Smooth muscle cell (in vitro differentiated cells): ENCODE measurements around the gene LCLAT1. TPM values are rescaled to one million over a fixed set of nuclear protein-coding genes. Genes with fewer than 3 reads are reported as not detected.

ENCODE experiments used
- DNase-seq: peaks from one replicate; lab custom pipeline; 2025; ENCODE audit not compliant: unreplicated experiment; lab: John Stamatoyannopoulos, UW
- H2AFZ ChIP-seq: fragments of 200-600 bp; sonication (generic); 2 replicates; pipeline ENCODE4 v1.6.0; 2016; ENCODE audit warnings: antibody characterized with exemption, low read depth, mild to moderate bottlenecking
- H3F3A ChIP-seq: fragments of 200-600 bp; sonication (generic); 2 replicates; pipeline ENCODE4 v1.6.0; 2017; ENCODE audit warnings: antibody characterized with exemption, low read depth
- H3K27ac ChIP-seq: fragments of 200-600 bp; sonication (generic); 2 replicates; pipeline ENCODE4 v1.5.1; 2016; ENCODE audit warnings: low read depth, mild to moderate bottlenecking
- H3K27me3 ChIP-seq: fragments of 200-600 bp; sonication (generic); 2 replicates; pipeline ENCODE4 v1.6.1; 2016; ENCODE audit warnings: low read depth, mild to moderate bottlenecking
- H3K36me3 ChIP-seq: fragments of 200-600 bp; sonication (generic); 2 replicates; pipeline ENCODE4 v1.5.1; 2016; ENCODE audit warnings: low read depth
- H3K4me1 ChIP-seq: fragments of 200-600 bp; sonication (generic); 2 replicates; pipeline ENCODE4 v1.5.1; 2016; ENCODE audit warnings: low read depth
- H3K4me2 ChIP-seq: fragments of 200-600 bp; sonication (generic); 2 replicates; pipeline ENCODE4 v1.6.0; 2016; ENCODE audit warnings: mild to moderate bottlenecking
- H3K4me3 ChIP-seq: fragments of 200-600 bp; sonication (generic); 2 replicates; pipeline ENCODE4 v1.5.1; 2016; ENCODE audit warnings: mild to moderate bottlenecking
- H3K79me2 ChIP-seq: fragments of 200-600 bp; sonication (generic); 2 replicates; pipeline ENCODE4 v1.6.0; 2016; ENCODE audit warnings: low read depth, mild to moderate bottlenecking
- H3K9ac ChIP-seq: fragments of 200-600 bp; sonication (generic); 2 replicates; pipeline ENCODE4 v1.6.0; 2016; ENCODE audit warnings: low read depth
- H3K9me3 ChIP-seq: fragments of 200-600 bp; sonication (generic); replicated peaks from 2 replicates; pipeline ENCODE4 v1.5.1; 2016; ENCODE audit warnings: low read depth
- H4K20me1 ChIP-seq: fragments of 200-600 bp; sonication (generic); 2 replicates; pipeline ENCODE4 v1.6.0; 2016; ENCODE audit warnings: low read depth
- WGBS: methylation state at CpG from one replicate; pipeline ENCODE4 v1.1.7; 2016; ENCODE audit warnings: low lambda C conversion rate; 5-methylcytosine and 5-hydroxymethylcytosine counted together
- polyA plus RNA-seq: library from polyadenylated mRNA; unstranded; fragments of >200 nt; fragmentation: Nextera tagmentation; extraction: Ambion mirVana; gene quantifications from 2 replicates; pipeline ENCODE4 v1.2.1, GENCODE V29; 2016
- total RNA-seq: library from RNA; depleted of rRNA; stranded (reverse); fragments of >200 nt; gene quantifications from 2 replicates; pipeline ENCODE4 v1.2.3, GENCODE V29; 2014
- TF ChIP-seq, protein P1 (sequence below): fragments of 200-600 bp; sonication (generic); IDR thresholded peaks from 2 replicates; pipeline ENCODE4 v1.5.1; 2017; ENCODE audit warnings: borderline replicate concordance, mild to moderate bottlenecking, antibody characterized with exemption; ENCODE audit not compliant: insufficient read depth, poor library complexity, severe bottlenecking

The LCLAT1 gene
- total and polyA plus RNA-seq, 2 experiments from 2014 or later = 2.6 to 11.7 TPM

DNA sequence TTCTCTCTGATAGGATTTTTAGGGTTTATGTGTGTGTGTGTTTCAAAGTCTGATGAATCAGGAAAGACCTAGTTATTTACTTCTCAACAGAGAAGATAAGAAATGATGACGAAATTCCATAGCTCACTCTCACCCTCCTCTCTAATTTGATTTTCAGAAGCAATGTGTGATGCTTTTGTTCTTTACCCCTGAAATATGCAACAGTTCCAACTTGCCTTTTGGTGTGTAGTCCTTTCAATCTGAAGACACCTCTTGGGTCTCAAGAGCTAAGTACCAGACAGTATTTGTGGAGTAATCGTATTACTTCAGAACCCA is 18.7 kb upstream of the LCLAT1 start:
- H4K20me1 ChIP-seq = no peaks in the 10 kb centered on the region

DNA sequence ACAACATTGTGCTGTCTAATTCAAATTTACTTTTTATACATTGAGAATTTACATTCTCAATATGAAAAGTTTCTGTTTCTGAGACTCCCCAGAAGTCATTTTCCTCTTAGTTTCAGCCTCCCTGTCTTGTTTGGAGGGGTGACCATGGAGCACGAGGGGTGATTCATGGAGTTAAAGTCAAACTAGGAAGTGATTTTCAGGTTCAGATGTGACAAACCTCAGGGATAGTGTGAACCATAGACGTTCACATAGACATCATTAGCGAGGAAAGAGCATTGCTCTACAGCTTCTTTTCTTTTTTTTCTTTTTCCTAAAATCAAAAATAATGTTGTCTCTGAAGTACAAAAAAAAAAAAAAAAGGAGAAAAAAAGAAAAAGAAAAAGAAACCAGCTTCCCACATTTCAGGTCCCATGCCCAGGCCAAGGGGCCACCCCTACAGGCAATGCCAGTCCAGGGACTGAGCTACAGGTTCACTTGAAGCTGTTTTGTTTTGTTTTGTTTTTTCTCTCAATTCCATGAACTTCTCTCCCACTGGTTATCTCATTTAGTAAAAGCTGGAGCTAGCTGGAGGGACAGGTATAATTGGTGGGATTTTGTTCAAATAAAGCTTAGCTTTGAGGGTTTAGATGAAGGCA is 18.1 kb upstream of the LCLAT1 start:
- H3K4me3 ChIP-seq = no peak overlapping the region
- H3K79me2 ChIP-seq = no peaks in the 10 kb centered on the region
- H3K4me1 ChIP-seq = no peaks in the 10 kb centered on the region
- H2AFZ ChIP-seq = no peak overlapping the region
- WGBS = 82% methylated on average over 3 of the region's 3 CpGs
- DNase-seq = no peak
- no peaks in the 10 kb centered on the region for H3F3A ChIP-seq
- no peaks in the 10 kb centered on the region for H3K27me3 ChIP-seq
- H3K9ac ChIP-seq = no peak overlapping the region
- H4K20me1 ChIP-seq = no peaks in the 10 kb centered on the region
- H3K4me2 ChIP-seq = no peak overlapping the region
- TF ChIP-seq, protein P1, sequence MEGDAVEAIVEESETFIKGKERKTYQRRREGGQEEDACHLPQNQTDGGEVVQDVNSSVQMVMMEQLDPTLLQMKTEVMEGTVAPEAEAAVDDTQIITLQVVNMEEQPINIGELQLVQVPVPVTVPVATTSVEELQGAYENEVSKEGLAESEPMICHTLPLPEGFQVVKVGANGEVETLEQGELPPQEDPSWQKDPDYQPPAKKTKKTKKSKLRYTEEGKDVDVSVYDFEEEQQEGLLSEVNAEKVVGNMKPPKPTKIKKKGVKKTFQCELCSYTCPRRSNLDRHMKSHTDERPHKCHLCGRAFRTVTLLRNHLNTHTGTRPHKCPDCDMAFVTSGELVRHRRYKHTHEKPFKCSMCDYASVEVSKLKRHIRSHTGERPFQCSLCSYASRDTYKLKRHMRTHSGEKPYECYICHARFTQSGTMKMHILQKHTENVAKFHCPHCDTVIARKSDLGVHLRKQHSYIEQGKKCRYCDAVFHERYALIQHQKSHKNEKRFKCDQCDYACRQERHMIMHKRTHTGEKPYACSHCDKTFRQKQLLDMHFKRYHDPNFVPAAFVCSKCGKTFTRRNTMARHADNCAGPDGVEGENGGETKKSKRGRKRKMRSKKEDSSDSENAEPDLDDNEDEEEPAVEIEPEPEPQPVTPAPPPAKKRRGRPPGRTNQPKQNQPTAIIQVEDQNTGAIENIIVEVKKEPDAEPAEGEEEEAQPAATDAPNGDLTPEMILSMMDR = no peak
- no peak overlapping the region for H3K27ac ChIP-seq
- H3K9me3 ChIP-seq = no peaks in the 10 kb centered on the region
- H3K36me3 ChIP-seq = no peaks in the 10 kb centered on the region

More for the DNA sequence above, 18.7 kb upstream of the LCLAT1 start:
- TF ChIP-seq, protein P1 = no peak
- no peak overlapping the region for H3K27ac ChIP-seq
- H3K9me3 ChIP-seq = no peaks in the 10 kb centered on the region
- H3K4me2 ChIP-seq = no peak overlapping the region
- peaks cover 2% of the 10 kb centered on the region for H3K4me1 ChIP-seq
- H3K9ac ChIP-seq = no peak overlapping the region
- no peaks in the 10 kb centered on the region for H3K79me2 ChIP-seq
- peaks cover 3% of the 10 kb centered on the region for H3F3A ChIP-seq
- WGBS = 72% methylated on average over 2 of the region's 2 CpGs
- H3K27me3 ChIP-seq = no peaks in the 10 kb centered on the region
- no peak overlapping the region for H3K4me3 ChIP-seq
- DNase-seq = no peak
- no peak overlapping the region for H2AFZ ChIP-seq
- H3K36me3 ChIP-seq = no peaks in the 10 kb centered on the region

DNA sequence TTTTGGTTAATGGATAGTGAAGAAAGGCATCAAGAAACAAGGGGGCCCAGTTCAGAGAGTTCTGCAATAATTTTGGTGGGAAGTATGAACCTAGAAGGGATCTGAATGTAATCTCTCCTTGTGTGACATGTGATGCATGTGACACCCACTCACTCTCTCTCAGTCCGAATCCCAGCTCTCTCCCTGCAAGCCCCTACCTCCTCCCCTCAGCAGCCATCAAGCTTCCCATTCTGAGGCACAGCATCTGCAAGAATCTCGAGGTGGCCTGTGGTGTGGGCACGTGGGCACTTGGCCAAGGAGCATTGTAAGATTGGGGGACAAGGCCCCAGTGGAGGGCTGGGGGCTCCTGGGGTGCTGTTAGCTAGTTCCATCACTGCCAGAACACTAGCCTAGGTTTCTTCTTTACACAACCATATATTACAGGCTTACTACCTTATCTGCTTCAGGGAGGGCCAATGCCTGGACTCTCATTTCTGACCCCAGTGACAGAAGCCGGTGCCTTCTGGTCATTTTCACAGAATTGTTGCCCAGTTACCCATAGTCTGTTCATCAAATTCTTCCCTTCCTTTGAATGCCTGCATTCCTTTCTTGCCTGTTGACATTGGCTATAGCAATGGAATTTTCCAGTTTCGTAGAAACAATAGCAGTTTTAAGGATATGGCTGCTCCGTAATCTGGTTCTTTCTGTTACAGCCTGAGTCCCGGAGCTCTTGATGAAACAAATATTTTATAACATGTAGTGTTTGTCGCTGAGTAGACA is 13.3 kb upstream of the LCLAT1 start:
- Histone ChIP-seq H3K4me2 (no peak overlapping the region), H2AFZ (no peak overlapping the region)

More for the DNA sequence above, 13.3 kb upstream of the LCLAT1 start:
- Histone ChIP-seq H3K4me3 (no peak overlapping the region), H3K79me2 (no peaks in the 10 kb centered on the region), H3K9me3 (no peaks in the 10 kb centered on the region), H3K27ac (no peak overlapping the region), H3K9ac (no peak overlapping the region), H3K36me3 (no peaks in the 10 kb centered on the region), H3K27me3 (no peaks in the 10 kb centered on the region), H4K20me1 (no peaks in the 10 kb centered on the region), H3K4me1 (no peaks in the 10 kb centered on the region), H3F3A (no peaks in the 10 kb centered on the region)
- TF ChIP-seq, protein P1 = no peak
- 78% methylated on average over 8 of the region's 8 CpGs for WGBS
- no peak for DNase-seq
